GM12878 (cell line): Measurements from ENCODE around the gene ZNF827. TPM values are rescaled to one million over a fixed set of nuclear protein-coding genes. Genes with fewer than 3 reads are reported as not detected.

Experiments
- ATAC-seq: fragments of 200-7000 bp; cut with Tn5 transposase; 3 replicates; pipeline ENCODE4 v1.9.1; 2020; ENCODE audit warnings: mild to moderate bottlenecking, moderate library complexity
- BruUV-seq: library from RNA; stranded (reverse); fragments of 400-500 nt; replicated peaks from 2 replicates; lab custom pipeline; 2021; lab: Mats Ljungman, UMichigan
- CTCF ChIA-PET: fragments of 300-600 bp; sonication (Branson Sonifier 250); formaldehyde crosslinking; extraction: SDS; loops from one replicate; lab custom pipeline; 2021; ENCODE audit warnings: inconsistent platforms; lab: Yijun Ruan, JAX
- POLR2A ChIA-PET: fragments of 350-600 bp; formaldehyde crosslinking; extraction: SDS; loops from one replicate; lab custom pipeline; 2021; ENCODE audit warnings: inconsistent platforms; lab: Charles Lee
- RAD21 ChIA-PET: fragments of 300-600 bp; sonication (Branson Sonifier 250); formaldehyde crosslinking; loops from one replicate; lab custom pipeline; 2023; ENCODE audit warnings: antibody characterized with exemption; ENCODE audit not compliant: unreplicated experiment; lab: Charles Lee
- SMC1A ChIA-PET: fragments of 300-600 bp; sonication (Branson Sonifier 250); formaldehyde crosslinking; loops from one replicate; lab custom pipeline; 2023; ENCODE audit not compliant: unreplicated experiment, uncharacterized antibody; lab: Charles Lee
- DNase-seq: peaks from one replicate; pipeline ENCODE4 v3.0.0-alpha.2; 2011; ENCODE audit warnings: low read depth, low spot score
- FAIRE-seq: peaks from 3 replicates; lab custom pipeline; 2011; peaks lifted over from hg19 to GRCh38; lab: Jason Lieb, UNC
- H2AFZ ChIP-seq: 2 replicates; pipeline ENCODE4 v1.6.0; 2011; ENCODE audit warnings: low read depth, low read length, control low read depth; ENCODE audit not compliant: control insufficient read depth
- H3K27ac ChIP-seq: 2 replicates; pipeline ENCODE4 v1.5.1; 2011; ENCODE audit warnings: control low read depth; ENCODE audit not compliant: control insufficient read depth, insufficient read depth
- H3K27me3 ChIP-seq, 2 experiments: replicated peaks in 1 of 2; 2 replicates each; pipeline versions ENCODE4 v1.6.0 to v1.6.1; 2011; ENCODE audit warnings: low read length in 1 of 2; ENCODE audit not compliant: control insufficient read depth in 2 of 2, insufficient read depth in 2 of 2
- H3K36me3 ChIP-seq, 2 experiments: 2 replicates each; pipeline ENCODE4 v1.5.1; 2011; ENCODE audit warnings: low read length in 1 of 2; ENCODE audit not compliant: control insufficient read depth in 2 of 2, insufficient read depth in 2 of 2
- H3K4me1 ChIP-seq: 2 replicates; pipeline ENCODE4 v1.6.1; 2011; ENCODE audit warnings: mild to moderate bottlenecking, low read length, moderate library complexity, mixed read lengths; ENCODE audit not compliant: control insufficient read depth, insufficient read depth
- H3K4me2 ChIP-seq: 2 replicates; pipeline ENCODE4 v1.6.0; 2011; ENCODE audit warnings: control low read depth; ENCODE audit not compliant: control insufficient read depth, insufficient read depth
- H3K4me3 ChIP-seq: fragments of 200-600 bp; sonication (generic); 2 replicates; pipeline ENCODE4 v1.5.1; 2016
- H3K79me2 ChIP-seq: 2 replicates; pipeline ENCODE4 v1.6.0; 2011; ENCODE audit warnings: low read length; ENCODE audit not compliant: control insufficient read depth, insufficient read depth
- H3K9ac ChIP-seq: 2 replicates; pipeline ENCODE4 v1.8.0; 2011; ENCODE audit warnings: low read length, control low read depth, mixed read lengths; ENCODE audit not compliant: control insufficient read depth, insufficient read depth
- H3K9me3 ChIP-seq: replicated peaks from 3 replicates; pipeline ENCODE4 v1.5.1; 2011; ENCODE audit warnings: mild to moderate bottlenecking, low read length; ENCODE audit not compliant: control insufficient read depth, insufficient read depth
- H4K20me1 ChIP-seq: 2 replicates; pipeline ENCODE4 v1.6.0; 2011; ENCODE audit not compliant: control insufficient read depth, insufficient read depth
- CREB1 ChIP-seq: IDR thresholded peaks from 2 replicates; pipeline ENCODE4 v1.6.1; 2012; ENCODE audit warnings: low read depth, mild to moderate bottlenecking, inconsistent platforms
- MYC ChIP-seq: IDR thresholded peaks from 2 replicates; pipeline ENCODE4 v1.6.1; 2011; ENCODE audit warnings: mild to moderate bottlenecking, low read length, moderate library complexity, inconsistent platforms; ENCODE audit not compliant: insufficient read depth, insufficient replicate concordance, insufficient read length, severe bottlenecking
- SPI1 ChIP-seq: IDR thresholded peaks from 2 replicates; pipeline ENCODE4 v1.6.1; 2011; ENCODE audit warnings: low read depth, mild to moderate bottlenecking, low read length, moderate library complexity, borderline replicate concordance; ENCODE audit not compliant: insufficient read depth
- WRNIP1 ChIP-seq: IDR thresholded peaks from 2 replicates; pipeline ENCODE4 v1.6.1; 2011; ENCODE audit warnings: low read depth, low read length, improper control_type of control experiment, borderline replicate concordance
- WGBS: methylation state at CpG from one replicate; pipeline ENCODE4 v1.1.6; 2016; ENCODE audit warnings: low lambda C conversion rate; ENCODE audit not compliant: insufficient replicate concordance, insufficient coverage; ENCODE audit errors: missing lambda C conversion rate; 5-methylcytosine and 5-hydroxymethylcytosine counted together
- in situ Hi-C: fragments of 300-500 bp; cut with MboI; formaldehyde crosslinking; loops from 9 replicates; pipeline ENCODE4 v1.14.3; 2018; ENCODE audit warnings: mixed read lengths
- intact Hi-C: fragments of 100-400 bp; cut with micrococcal nuclease; formaldehyde crosslinking; loops from one replicate; pipeline ENCODE4 v1.14.2; 2022; ENCODE audit not compliant: unreplicated experiment
- polyA plus RNA-seq, 11 experiments: library from polyadenylated mRNA; depleted of rRNA in 4 of 11; unstranded in 6 of 11; stranded (reverse) in 5 of 11; fragments of >200 nt; fragmentation: Nextera tagmentation in 4 of 11; fragmentation: Illumina TruSeq in 1 of 11; extraction: Ambion mirVana in 4 of 11; extraction: Trizol in 1 of 11; gene quantifications; 1 replicate in 1 of 11; 2 replicates in 10 of 11; pipeline versions ENCODE4 v1.2.1 to v1.2.3, GENCODE V29; 2011 to 2016; ENCODE audit warnings: inconsistent platforms in 2 of 11, missing spikeins in 2 of 11, low read depth in 1 of 11
- total RNA-seq, 4 experiments: library from RNA; depleted of rRNA in 3 of 4; stranded (reverse); fragments of >200 nt in 3 of 4; fragmentation: Illumina TruSeq in 1 of 4; extraction: Trizol in 1 of 4; gene quantifications; 2 replicates each; pipeline versions ENCODE4 v1.2.1 to v1.2.3, GENCODE V29; 2013 to 2021

ZNF827 gene
- total and polyA plus RNA-seq, 10 of the 15 experiments (the other 5 are each of a cell fraction or from before 2014, with no cell fraction given) = 3.8 to 31.5 (median 13.6) TPM

DNA sequence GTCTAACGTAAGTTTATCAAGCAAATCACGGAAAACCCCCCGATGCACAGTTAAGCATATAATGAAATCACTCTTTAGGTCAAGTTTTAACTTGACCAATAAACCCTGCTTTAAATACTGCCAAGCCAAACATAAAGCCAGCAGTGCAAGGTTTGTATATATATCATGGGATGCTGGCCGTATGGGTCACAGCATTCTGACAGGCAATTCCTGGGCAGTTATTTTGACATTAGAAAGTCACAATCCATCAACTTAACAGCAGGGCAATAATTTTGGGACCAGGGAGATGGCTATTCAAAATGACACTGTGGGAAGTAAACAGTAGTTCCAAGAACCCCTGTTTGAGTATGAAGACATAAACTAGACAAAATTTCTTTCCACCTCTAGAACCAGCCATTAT is 116.9 kb downstream of the ZNF827 start:
- WGBS = 33% methylated on average over 4 of the region's 4 CpGs
- in situ Hi-C loops (no loop called here), intact Hi-C loops (loop anchor here (5.0 kb wide), 1 partner anchor 204 kb away; the partner anchor contains the start of gene MMAA)
- Histone ChIP-seq H3K27me3 (no peaks in the 10 kb centered on the region), H4K20me1 (no peaks in the 10 kb centered on the region), H3K79me2 (no peaks in the 10 kb centered on the region; the same call in 1 of the 2 replicates), H3K9me3 (no peaks in the 10 kb centered on the region), H3K4me2 (no peak overlapping the region), H3K27ac (peak overlapping the region; percentile 34; the same call in 1 of the 2 replicates), H3K36me3 (peaks cover 3 to 39% of the 10 kb centered on the region in 2 experiments), H3K9ac (no peak overlapping the region), H3K4me1 (peaks cover 24% of the 10 kb centered on the region), H3K4me3 (no peak overlapping the region), H2AFZ (no peak overlapping the region)
- no peak for DNase-seq
- no peak for FAIRE-seq
- no TSS peak for BruUV-seq
- ATAC-seq = peak; percentile 5; the same call in 1 of the 3 replicates
- ChIA-PET RAD21 (interaction anchor here (1.2 kb wide), 1 partner anchor 8 kb away, joined by 3 read pairs; no protein-coding TSS in a partner anchor), CTCF (interaction anchor here (1.1 to 1.3 kb wide), 2 partner anchors 13 to 204 kb away, joined by 4 to 6 read pairs; no protein-coding TSS in a partner anchor), POLR2A (interaction anchor here (0.7 to 2.1 kb wide), 2 partner anchors 11 to 29 kb away, joined by 4 to 9 read pairs; no protein-coding TSS in a partner anchor), SMC1A (interaction anchor here (1.0 to 5.0 kb wide), 3 partner anchors 9 to 60 kb away, joined by 3 to 42 read pairs (median 15); no protein-coding TSS in a partner anchor)
- TF ChIP-seq CREB1 (0 out of 2 replicates have a peak, but pooled peaks have one; percentile 13), WRNIP1 (no peak)

DNA sequence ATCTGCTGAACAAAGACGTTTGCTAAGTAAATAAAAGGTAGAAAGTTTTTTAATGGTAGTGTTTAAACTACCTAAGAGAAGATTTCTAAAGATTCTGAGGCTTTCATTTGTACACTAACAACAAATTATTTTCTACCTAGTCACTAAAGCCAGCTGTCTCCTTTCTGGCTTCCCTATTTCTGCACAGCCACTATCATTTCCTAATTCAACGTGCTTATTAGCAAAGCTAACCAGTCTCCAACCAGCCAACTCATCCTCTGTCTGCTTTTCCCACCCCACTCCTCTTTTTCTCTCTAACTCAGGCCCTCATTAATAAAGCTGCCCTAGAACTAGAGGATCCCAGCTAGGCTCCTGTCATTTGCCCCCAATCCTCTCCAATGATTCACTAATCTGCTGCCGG is 118.2 kb downstream of the ZNF827 start:
- Histone ChIP-seq H2AFZ (no peak overlapping the region), H3K4me3 (no peak overlapping the region), H3K27ac (0 out of 2 replicates have a peak overlapping the region, but pooled peaks have one; percentile 37), H3K4me2 (no peak overlapping the region), H3K4me1 (peaks cover 29% of the 10 kb centered on the region), H3K36me3 (peaks cover 3 to 43% of the 10 kb centered on the region in 2 experiments), H3K27me3 (no peaks in the 10 kb centered on the region), H3K9me3 (no peaks in the 10 kb centered on the region), H3K79me2 (no peaks in the 10 kb centered on the region; the same call in 1 of the 2 replicates), H3K9ac (no peak overlapping the region), H4K20me1 (no peaks in the 10 kb centered on the region)
- no TSS peak for BruUV-seq
- in situ Hi-C loops (no loop called here), intact Hi-C loops (loop anchor here (5.0 kb wide), 1 partner anchor 203 kb away; the partner anchor contains the start of gene MMAA)
- 75% methylated on average over 3 of the region's 3 CpGs for WGBS
- DNase-seq (no peak), FAIRE-seq (no peak), ATAC-seq (no peak)
- TF ChIP-seq SPI1 (peak; percentile 24; the same call in 1 of the 2 replicates), MYC (no peak)
- ChIA-PET RAD21 (interaction anchor here (1.2 to 2.2 kb wide), 3 partner anchors 9 to 12 kb away, joined by 3 to 8 read pairs (median 7); no protein-coding TSS in a partner anchor), SMC1A (interaction anchor here (0.7 to 5.0 kb wide), 8 partner anchors 9 to 343 kb away, joined by 3 to 42 read pairs (median 3); no protein-coding TSS in a partner anchor), CTCF (interaction anchor here (0.9 kb wide), 1 partner anchor 10 kb away, joined by 5 read pairs; no protein-coding TSS in a partner anchor), POLR2A (interaction anchor here (0.8 to 2.1 kb wide), 2 partner anchors 10 to 12 kb away, joined by 3 to 4 read pairs; no protein-coding TSS in a partner anchor)
